Body of pancreas (tissue), 4 donors: ENCODE data around the gene NINL.

Experiments
- POLR2A ChIP-seq, 3 donors: fragments of 450-650 bp; IDR thresholded peaks; one replicate each; pipeline ENCODE4 v1.6.1; 2016; ENCODE audit warnings: antibody characterized with exemption in 3 of 3, mild to moderate bottlenecking in 2 of 3
- TF ChIP-seq, protein P1 (sequence below), 7 experiments: fragments of 450-650 bp in 4 of 7; fragments of 200-600 bp in 3 of 7; sonication (generic) in 3 of 7; IDR thresholded peaks; one replicate each; pipeline ENCODE4 v1.5.1; 2016 to 2019; ENCODE audit warnings: antibody characterized with exemption in 7 of 7

DNA sequence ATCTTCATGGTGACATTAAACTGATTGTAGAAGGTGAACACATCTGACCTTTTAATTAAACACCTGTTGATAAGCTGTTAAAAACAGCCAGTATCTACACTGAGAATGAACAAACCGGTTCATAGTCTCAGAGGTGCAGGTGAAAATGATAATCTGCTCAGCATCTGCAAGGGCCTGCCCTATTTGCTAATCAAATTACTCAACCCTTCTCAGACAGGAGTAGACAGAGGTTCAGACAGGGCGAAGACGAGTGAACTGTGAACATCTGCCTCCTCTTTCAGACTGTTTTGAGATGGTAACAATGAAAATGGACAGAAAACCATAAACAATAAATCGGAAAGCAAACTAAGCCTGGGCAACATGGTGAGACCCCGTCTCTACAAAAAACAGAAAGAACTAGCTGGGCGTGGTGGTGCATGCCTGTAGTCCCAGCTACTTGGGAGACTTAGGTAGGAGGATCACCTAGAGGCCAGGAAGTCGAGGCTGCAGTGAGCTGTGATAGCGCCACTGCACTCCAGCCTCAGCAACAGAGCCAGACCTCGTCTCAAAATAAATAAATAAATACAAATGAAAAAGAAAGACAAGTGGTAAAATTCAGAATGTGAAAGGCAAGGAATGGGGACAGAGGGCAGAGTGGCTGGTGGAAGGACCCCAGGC, 55.9 kb downstream of the NINL start:
- TF ChIP-seq, protein P1, sequence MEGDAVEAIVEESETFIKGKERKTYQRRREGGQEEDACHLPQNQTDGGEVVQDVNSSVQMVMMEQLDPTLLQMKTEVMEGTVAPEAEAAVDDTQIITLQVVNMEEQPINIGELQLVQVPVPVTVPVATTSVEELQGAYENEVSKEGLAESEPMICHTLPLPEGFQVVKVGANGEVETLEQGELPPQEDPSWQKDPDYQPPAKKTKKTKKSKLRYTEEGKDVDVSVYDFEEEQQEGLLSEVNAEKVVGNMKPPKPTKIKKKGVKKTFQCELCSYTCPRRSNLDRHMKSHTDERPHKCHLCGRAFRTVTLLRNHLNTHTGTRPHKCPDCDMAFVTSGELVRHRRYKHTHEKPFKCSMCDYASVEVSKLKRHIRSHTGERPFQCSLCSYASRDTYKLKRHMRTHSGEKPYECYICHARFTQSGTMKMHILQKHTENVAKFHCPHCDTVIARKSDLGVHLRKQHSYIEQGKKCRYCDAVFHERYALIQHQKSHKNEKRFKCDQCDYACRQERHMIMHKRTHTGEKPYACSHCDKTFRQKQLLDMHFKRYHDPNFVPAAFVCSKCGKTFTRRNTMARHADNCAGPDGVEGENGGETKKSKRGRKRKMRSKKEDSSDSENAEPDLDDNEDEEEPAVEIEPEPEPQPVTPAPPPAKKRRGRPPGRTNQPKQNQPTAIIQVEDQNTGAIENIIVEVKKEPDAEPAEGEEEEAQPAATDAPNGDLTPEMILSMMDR (IDR thresholded peaks at IDR 0.05) = no peak
- no peak for TF ChIP-seq POLR2A (IDR thresholded peaks at IDR 0.05)
